ENCODE results near the gene CCNK.
A peak's percentile ranks its signal among the peaks of the same experiment; 100 is the strongest.

Gene CCNK

DNA sequence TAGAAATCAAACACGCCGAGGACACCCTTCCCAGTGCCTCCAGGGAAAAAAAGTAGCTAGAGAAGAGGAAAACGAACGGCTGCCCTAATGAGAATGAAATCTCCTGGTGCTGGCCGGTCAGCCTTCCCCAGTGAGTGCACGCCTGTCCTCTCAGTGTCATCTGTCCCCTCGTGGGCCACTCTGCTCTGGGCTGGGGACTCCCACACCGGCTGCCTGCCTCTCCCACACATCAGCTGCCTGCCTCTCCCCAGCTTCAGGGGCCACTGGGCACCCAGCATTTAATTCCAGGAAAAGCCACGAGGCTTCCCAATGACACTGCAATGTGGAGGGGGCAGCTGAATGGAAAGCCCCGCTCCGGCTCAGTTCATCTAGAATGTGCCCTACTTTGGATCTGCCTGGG, 63.8 kb downstream of the CCNK start:
- ATAC-seq, result no peak
- TF ChIP-seq ESRRG (CRISPR knock-in tag; IDR thresholded peaks at IDR 0.05) (no peak), BACH2 (CRISPR knock-in tag; IDR thresholded peaks at IDR 0.05; ENCODE audit: borderline replicate concordance) (no peak), OSR1 (CRISPR knock-in tag; IDR thresholded peaks at IDR 0.05) (no peak), SNAI2 (CRISPR knock-in tag; IDR thresholded peaks at IDR 0.05) (no peak), ZNF70 (CRISPR knock-in tag; IDR thresholded peaks at IDR 0.05) (no peak), TCF4 (CRISPR knock-in tag; IDR thresholded peaks at IDR 0.05; ENCODE audit: borderline replicate concordance) (no peak), CSDC2 (CRISPR knock-in tag; IDR thresholded peaks at IDR 0.05) (no peak), ZFP3 (CRISPR knock-in tag; IDR thresholded peaks at IDR 0.05) (no peak), ZFP30 (CRISPR knock-in tag; IDR thresholded peaks at IDR 0.05) (no peak), ZC3H10 (CRISPR knock-in tag; IDR thresholded peaks at IDR 0.05) (no peak), ZNF8 (CRISPR knock-in tag; IDR thresholded peaks at IDR 0.05) (no peak)
- TF ChIP-seq, protein P1, sequence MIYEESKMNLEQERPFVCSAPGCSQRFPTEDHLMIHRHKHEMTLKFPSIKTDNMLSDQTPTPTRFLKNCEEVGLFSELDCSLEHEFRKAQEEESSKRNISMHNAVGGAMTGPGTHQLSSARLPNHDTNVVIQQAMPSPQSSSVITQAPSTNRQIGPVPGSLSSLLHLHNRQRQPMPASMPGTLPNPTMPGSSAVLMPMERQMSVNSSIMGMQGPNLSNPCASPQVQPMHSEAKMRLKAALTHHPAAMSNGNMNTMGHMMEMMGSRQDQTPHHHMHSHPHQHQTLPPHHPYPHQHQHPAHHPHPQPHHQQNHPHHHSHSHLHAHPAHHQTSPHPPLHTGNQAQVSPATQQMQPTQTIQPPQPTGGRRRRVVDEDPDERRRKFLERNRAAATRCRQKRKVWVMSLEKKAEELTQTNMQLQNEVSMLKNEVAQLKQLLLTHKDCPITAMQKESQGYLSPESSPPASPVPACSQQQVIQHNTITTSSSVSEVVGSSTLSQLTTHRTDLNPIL (CRISPR knock-in tag; IDR thresholded peaks at IDR 0.05; ENCODE audit: low read depth), result no peak
- TF ChIP-seq, protein P2, sequence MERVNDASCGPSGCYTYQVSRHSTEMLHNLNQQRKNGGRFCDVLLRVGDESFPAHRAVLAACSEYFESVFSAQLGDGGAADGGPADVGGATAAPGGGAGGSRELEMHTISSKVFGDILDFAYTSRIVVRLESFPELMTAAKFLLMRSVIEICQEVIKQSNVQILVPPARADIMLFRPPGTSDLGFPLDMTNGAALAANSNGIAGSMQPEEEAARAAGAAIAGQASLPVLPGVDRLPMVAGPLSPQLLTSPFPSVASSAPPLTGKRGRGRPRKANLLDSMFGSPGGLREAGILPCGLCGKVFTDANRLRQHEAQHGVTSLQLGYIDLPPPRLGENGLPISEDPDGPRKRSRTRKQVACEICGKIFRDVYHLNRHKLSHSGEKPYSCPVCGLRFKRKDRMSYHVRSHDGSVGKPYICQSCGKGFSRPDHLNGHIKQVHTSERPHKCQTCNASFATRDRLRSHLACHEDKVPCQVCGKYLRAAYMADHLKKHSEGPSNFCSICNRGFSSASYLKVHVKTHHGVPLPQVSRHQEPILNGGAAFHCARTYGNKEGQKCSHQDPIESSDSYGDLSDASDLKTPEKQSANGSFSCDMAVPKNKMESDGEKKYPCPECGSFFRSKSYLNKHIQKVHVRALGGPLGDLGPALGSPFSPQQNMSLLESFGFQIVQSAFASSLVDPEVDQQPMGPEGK (CRISPR knock-in tag; IDR thresholded peaks at IDR 0.05; ENCODE audit: borderline replicate concordance), result no peak
- TF ChIP-seq, protein P3, sequence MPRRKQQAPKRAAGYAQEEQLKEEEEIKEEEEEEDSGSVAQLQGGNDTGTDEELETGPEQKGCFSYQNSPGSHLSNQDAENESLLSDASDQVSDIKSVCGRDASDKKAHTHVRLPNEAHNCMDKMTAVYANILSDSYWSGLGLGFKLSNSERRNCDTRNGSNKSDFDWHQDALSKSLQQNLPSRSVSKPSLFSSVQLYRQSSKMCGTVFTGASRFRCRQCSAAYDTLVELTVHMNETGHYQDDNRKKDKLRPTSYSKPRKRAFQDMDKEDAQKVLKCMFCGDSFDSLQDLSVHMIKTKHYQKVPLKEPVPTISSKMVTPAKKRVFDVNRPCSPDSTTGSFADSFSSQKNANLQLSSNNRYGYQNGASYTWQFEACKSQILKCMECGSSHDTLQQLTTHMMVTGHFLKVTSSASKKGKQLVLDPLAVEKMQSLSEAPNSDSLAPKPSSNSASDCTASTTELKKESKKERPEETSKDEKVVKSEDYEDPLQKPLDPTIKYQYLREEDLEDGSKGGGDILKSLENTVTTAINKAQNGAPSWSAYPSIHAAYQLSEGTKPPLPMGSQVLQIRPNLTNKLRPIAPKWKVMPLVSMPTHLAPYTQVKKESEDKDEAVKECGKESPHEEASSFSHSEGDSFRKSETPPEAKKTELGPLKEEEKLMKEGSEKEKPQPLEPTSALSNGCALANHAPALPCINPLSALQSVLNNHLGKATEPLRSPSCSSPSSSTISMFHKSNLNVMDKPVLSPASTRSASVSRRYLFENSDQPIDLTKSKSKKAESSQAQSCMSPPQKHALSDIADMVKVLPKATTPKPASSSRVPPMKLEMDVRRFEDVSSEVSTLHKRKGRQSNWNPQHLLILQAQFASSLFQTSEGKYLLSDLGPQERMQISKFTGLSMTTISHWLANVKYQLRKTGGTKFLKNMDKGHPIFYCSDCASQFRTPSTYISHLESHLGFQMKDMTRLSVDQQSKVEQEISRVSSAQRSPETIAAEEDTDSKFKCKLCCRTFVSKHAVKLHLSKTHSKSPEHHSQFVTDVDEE (CRISPR knock-in tag; IDR thresholded peaks at IDR 0.05), result no peak

DNA sequence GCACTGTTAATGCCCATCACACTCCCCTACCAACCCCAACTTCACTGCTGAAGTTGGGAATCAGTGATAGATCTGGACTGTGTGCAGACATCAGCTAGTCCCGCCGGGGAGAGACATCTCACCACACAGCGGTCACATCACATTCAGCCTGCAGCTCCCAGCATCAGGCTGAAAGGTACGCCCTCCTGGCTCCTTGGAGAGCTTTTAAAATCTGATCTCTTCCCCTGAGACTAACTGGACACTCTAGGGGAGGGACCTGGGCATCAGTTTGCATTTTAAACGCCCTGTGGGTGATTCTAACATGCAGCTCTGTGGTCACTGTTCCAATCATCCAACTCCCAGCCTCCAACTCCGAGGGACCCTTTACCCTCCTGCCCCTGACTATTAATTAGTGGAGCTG, 64.4 kb downstream of the CCNK start:
- TF ChIP-seq, protein P2 (CRISPR knock-in tag; IDR thresholded peaks at IDR 0.05; ENCODE audit: borderline replicate concordance), result no peak
- TF ChIP-seq TCF4 (CRISPR knock-in tag; IDR thresholded peaks at IDR 0.05; ENCODE audit: borderline replicate concordance), result no peak
- TF ChIP-seq, protein P1 (CRISPR knock-in tag; IDR thresholded peaks at IDR 0.05; ENCODE audit: low read depth), result no peak
- TF ChIP-seq GLIS3 (CRISPR knock-in tag; IDR thresholded peaks at IDR 0.05), result no peak
- TF ChIP-seq SNAI2 (CRISPR knock-in tag; IDR thresholded peaks at IDR 0.05), result no peak
- TF ChIP-seq, protein P3 (CRISPR knock-in tag; IDR thresholded peaks at IDR 0.05), result no peak
- ATAC-seq, result no peak

DNA sequence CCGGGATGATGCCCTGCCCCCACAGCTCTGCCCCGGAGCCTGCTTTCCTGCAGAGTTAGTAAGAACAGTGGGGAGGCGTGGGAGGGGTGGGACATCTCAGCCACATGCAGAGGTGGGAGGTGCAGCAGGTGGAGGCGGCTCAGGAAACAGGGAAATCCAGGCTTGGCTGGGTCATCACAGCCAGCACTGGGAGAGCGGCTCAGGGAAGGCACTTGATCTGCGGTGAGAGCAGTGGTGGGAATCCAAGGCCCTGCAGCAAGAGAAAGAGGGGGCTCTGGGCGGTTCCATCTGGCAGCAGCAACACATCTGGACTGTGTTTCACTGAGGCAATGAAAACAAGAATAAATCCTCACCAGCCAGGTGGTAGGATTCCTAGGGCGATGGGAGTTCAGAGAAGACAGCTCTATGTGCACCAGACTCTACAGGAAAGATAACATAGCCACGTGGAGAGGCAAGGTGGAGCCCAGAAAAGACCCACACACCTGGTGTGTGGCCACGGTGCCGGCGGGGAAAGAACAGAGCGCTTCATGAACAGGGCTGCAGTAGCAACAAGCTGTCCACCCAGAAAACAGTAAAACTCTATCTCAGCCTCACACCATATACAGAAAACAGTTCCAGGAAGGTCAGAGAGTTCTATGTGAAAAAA, 65.1 kb downstream of the CCNK start:
- ATAC-seq, result no peak; the same call in 2 of the 3 replicates
- TF ChIP-seq, protein P4, sequence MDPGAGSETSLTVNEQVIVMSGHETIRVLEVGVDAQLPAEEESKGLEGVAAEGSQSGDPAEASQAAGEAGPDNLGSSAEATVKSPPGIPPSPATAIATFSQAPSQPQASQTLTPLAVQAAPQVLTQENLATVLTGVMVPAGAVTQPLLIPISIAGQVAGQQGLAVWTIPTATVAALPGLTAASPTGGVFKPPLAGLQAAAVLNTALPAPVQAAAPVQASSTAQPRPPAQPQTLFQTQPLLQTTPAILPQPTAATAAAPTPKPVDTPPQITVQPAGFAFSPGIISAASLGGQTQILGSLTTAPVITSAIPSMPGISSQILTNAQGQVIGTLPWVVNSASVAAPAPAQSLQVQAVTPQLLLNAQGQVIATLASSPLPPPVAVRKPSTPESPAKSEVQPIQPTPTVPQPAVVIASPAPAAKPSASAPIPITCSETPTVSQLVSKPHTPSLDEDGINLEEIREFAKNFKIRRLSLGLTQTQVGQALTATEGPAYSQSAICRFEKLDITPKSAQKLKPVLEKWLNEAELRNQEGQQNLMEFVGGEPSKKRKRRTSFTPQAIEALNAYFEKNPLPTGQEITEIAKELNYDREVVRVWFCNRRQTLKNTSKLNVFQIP (CRISPR knock-in tag; IDR thresholded peaks at IDR 0.05; ENCODE audit: borderline replicate concordance, low read depth), result no peak
- TF ChIP-seq TCF4 (CRISPR knock-in tag; IDR thresholded peaks at IDR 0.05; ENCODE audit: borderline replicate concordance), result peak; percentile 26; the same call in 1 of the 2 replicates
- TF ChIP-seq ZFP30 (CRISPR knock-in tag; IDR thresholded peaks at IDR 0.05), result no peak

Measured in SK-N-SH treated with all-trans-retinoic acid at 6 μM for 48 hours (cell line).